Measurements from ENCODE around the gene PCSK5. TPM values are rescaled to one million over a fixed set of nuclear protein-coding genes. Genes with fewer than 3 reads are reported as not detected.

PCSK5 gene
- total RNA-seq, 1 experiment from 2014 or later = 0.17 TPM

DNA sequence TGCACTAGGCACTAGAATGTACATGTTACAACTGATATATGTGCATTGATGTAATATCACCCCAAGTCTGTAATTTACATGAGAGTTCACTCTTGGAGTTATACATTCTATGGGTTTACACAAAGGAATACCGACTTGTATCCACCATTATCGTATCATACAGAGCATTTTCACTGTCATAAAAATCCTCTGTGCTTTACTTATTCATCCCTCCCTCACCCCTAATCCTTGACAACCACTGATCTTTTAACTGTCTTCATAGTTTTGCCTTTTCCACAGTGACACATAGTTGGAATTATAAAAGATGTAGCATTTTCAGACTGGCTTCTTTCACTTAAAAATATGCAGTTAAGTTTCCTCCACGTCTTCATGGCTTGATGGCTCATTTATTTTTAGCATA, 514.9 kb downstream of the PCSK5 start:
- TF ChIP-seq EZH2 (IDR thresholded peaks at IDR 0.05; ENCODE audit: borderline replicate concordance, low read depth, low read length, poor library complexity, severe bottlenecking) = no peak
- TF ChIP-seq, protein P1, sequence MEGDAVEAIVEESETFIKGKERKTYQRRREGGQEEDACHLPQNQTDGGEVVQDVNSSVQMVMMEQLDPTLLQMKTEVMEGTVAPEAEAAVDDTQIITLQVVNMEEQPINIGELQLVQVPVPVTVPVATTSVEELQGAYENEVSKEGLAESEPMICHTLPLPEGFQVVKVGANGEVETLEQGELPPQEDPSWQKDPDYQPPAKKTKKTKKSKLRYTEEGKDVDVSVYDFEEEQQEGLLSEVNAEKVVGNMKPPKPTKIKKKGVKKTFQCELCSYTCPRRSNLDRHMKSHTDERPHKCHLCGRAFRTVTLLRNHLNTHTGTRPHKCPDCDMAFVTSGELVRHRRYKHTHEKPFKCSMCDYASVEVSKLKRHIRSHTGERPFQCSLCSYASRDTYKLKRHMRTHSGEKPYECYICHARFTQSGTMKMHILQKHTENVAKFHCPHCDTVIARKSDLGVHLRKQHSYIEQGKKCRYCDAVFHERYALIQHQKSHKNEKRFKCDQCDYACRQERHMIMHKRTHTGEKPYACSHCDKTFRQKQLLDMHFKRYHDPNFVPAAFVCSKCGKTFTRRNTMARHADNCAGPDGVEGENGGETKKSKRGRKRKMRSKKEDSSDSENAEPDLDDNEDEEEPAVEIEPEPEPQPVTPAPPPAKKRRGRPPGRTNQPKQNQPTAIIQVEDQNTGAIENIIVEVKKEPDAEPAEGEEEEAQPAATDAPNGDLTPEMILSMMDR (conservative IDR thresholded peaks at IDR 0.05; ENCODE audit: low read depth, low read length) = no peak
- Histone ChIP-seq H3K27me3 (replicated peaks; ENCODE audit: insufficient read depth, low read depth, low read length, poor library complexity) (no peaks in the 10 kb centered on the region), H3K9me3 (ENCODE audit: low read depth, low read length, poor library complexity, severe bottlenecking) (no peaks in the 10 kb centered on the region), H3K4me1 (ENCODE audit: insufficient read depth, low read length, poor library complexity, severe bottlenecking) (no peaks in the 10 kb centered on the region), H3K36me3 (ENCODE audit: insufficient read depth, low read length, poor library complexity, severe bottlenecking) (no peaks in the 10 kb centered on the region), H3K4me3 (ENCODE audit: low read depth, low read length, poor library complexity, severe bottlenecking) (no peak overlapping the region), H3K27ac (ENCODE audit: low read depth, low read length, poor library complexity, severe bottlenecking) (no peak overlapping the region)
- ChIA-PET POLR2A (ENCODE audit: low non-redundant PET) (no interaction called here), CTCF (interaction anchor here (1.3 kb wide), 1 partner anchor 11 kb away, joined by 3 read pairs; the partner anchor contains the start of gene RFK)
- BruUV-seq (replicated peaks) = no TSS peak
- intact Hi-C loops (cut with micrococcal nuclease; ENCODE audit: unreplicated experiment) = no loop called here
- DNase-seq (ENCODE audit: low spot score) = no peak

DNA sequence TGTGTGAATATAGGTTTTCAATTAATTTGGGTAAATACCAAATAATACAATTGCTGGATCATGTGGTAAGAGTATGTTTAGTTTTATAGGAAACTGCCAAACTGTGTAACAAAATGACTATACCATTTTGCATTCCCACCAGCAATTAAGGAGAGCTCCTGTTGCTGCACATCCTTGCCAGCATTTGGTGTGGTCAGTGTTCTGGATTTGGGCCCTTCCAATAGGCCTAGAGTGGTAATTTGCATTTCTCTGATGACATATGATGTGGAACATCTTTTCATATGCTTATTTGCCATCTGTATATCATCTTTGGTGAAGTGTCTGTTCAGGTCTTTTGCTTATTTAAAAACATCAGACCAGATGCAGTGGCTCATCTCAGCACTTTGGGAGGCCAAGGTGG, 515.4 kb downstream of the PCSK5 start:
- intact Hi-C loops (cut with micrococcal nuclease; ENCODE audit: unreplicated experiment) = no loop called here
- Histone ChIP-seq H3K4me1 (ENCODE audit: insufficient read depth, low read length, poor library complexity, severe bottlenecking) (no peaks in the 10 kb centered on the region), H3K27ac (ENCODE audit: low read depth, low read length, poor library complexity, severe bottlenecking) (no peak overlapping the region), H3K36me3 (ENCODE audit: insufficient read depth, low read length, poor library complexity, severe bottlenecking) (no peaks in the 10 kb centered on the region), H3K27me3 (replicated peaks; ENCODE audit: insufficient read depth, low read depth, low read length, poor library complexity) (no peaks in the 10 kb centered on the region), H3K9me3 (ENCODE audit: low read depth, low read length, poor library complexity, severe bottlenecking) (no peaks in the 10 kb centered on the region), H3K4me3 (ENCODE audit: low read depth, low read length, poor library complexity, severe bottlenecking) (no peak overlapping the region)
- DNase-seq (ENCODE audit: low spot score) = no peak
- TF ChIP-seq, protein P1 (conservative IDR thresholded peaks at IDR 0.05; ENCODE audit: low read depth, low read length) = no peak
- CTCF ChIA-PET = interaction anchor here (1.3 kb wide), 1 partner anchor 11 kb away, joined by 3 read pairs; the partner anchor contains the start of gene RFK
- no TSS peak for BruUV-seq (replicated peaks)
- POLR2A ChIA-PET (ENCODE audit: low non-redundant PET) = interaction anchor here (0.7 kb wide), 1 partner anchor 363 kb away, joined by 3 read pairs; no protein-coding TSS in a partner anchor

Data from A673 (cell line).